IPS DF 4.7 (cell line): Measurements from ENCODE around the gene DGKQ.
"Not testable (repeated sequence)": the region's sequence is repeated elsewhere in the genome, so short reads cannot be mapped to it uniquely, and the experiment has no call there.

Experiments used
- DNase-seq: peaks from one replicate; pipeline ENCODE4 v3.0.0-alpha.2; 2013; ENCODE audit warnings: low spot score; ENCODE audit errors: extremely low read depth

The DGKQ gene

DNA sequence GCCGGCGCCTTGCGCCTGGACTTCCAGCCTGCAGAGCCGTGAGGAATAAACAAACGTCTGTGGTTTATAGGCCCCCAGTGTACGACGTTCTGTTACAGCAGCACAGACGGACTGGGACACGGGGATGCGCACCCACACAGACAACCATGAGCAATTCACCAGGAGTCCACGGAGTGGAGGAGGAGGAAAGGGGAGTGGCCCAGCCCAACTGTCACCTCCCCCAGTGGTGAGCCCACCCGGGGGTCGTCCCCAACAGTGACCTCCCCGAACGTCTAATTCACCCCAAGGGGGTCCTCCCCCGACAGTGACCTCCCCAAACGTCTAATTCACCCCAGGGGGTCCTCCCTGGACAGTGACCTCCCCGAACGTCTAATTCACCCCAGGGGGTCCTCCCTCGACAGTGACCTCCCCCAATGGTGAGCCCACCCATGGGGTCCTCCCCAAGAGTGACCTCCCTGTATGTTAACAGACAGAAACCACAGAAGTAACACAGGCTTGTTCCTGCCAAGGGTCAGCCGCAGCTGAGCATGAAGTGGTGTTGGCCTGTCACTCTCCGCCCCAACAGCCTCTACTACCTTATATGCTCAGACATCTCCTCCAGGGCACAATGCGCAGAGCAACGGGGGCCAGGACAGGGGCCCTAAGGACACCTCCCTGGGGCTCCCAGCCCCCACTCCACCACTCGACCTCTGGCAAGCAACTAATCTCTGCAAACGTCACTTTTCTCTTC lies 47.4 kb downstream of the DGKQ start:
- DNase-seq = no peak

DNA sequence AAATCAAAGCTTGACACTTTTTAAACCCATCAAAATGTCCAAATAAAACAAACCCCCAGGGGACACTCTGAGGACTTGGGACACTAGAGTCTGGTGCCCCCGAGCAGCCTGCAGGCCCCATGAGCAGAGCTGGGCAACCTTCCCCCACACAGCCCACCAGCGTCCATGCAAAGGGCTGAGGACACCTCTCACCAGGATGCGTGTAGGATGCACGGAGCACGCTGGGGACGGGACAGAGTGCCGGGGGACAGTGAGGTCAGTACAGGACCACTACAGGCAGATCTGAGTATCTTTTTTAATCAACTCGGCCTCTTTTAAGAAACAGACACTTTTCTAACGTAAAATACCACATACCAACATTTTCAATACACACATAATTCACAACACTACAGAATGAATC lies 48.2 kb downstream of the DGKQ start:
- no peak for DNase-seq

DNA sequence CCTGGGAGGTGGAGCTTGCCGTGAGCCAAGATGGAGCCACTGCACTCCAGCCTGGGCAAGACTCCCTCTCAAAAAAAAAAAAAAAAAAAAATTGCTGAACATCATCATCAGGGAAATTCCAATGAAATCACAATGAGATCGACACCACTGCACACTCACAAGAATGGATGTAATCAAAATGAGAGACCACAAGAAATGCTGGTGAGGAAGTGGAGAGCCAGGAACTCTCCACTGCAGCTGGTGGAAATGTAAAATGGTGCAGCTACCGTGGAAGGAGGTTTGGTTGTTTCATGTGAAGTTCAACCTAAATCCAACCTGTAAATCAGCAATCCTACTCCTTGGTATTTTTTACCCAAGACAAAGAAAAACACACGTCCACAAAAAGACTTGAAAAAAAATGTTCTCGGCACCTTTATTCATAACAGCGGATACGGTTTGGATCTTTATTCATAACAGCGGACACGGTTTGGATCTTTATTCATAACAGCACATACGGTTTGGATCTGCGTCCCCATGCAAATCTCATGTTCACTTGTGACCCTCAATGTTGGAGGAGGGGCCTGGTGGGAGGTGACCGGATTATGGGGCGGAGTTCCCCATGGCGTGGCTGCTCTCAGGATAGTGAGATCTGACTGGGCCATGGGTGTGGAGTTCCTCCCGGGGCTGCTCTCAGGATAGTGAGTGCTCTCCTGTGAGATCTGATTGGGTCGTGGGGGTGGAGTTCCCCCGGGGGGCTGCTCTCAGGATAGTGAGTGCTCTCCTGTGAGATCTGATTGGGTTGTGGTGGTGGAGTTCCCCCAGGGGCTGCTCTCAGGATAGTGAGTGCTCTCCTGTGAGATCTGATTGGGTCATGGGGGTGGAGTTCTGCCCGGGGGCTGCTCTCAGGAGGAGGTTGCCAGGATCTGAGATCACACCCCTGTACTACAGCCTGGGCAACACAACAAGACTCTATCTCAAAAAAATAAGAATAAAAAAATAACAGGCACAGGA lies 49.0 kb downstream of the DGKQ start:
- no peak for DNase-seq

DNA sequence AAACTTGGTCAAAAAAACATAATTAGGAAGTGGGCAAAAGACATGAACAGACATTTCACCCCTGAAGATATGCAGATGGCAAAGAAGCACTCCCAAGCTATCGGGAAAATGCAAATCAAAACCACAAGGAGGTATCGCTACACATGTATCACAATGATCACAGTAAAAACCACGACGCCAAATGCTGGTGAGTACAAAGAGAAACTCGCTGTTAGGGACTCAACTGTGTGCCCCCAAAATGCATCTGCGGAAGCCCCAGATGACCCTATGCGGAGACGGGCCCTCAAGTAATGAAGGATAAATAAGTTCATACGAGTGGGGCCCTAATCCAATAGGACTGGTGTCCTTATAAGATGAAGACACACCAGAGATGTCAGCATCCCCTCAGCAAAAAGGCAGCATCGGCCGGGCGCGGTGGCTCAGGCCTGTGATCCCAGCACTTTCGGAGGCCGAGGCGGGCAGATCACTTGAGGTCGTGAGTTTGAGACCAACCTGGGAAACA lies 51.5 kb downstream of the DGKQ start:
- no peak for DNase-seq

DNA sequence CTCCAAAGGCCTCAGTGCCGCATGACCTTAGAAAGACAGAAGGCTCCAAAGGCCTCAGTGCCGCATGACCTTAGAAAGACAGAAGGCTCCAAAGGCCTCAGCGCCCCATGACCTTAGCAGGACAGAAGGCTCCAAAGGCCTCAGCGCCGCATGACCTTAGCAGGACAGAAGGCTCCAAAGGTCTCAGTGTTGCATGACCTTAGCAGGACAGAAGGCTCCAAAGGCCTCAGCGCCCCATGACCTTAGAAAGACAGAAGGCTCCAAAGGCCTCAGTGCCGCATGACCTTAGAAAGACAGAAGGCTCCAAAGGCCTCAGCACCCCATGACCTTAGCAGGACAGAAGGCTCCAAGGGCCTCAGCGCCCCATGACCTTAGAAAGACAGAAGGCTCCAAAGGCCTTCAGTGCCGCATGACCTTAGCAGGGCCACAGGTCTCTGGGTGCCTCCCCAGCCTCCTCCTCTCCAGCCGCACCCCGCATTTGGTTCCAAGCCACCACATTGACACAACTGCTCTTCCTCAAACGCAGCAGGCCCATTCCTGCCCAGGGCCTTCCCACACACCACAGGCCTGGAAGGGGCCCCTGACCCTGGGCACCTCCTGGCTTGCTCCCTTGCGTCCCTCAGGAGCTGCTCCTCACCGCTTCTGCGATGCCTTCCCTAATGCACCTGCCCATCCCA lies 54.2 kb downstream of the DGKQ start:
- not testable (repeated sequence) for DNase-seq

DNA sequence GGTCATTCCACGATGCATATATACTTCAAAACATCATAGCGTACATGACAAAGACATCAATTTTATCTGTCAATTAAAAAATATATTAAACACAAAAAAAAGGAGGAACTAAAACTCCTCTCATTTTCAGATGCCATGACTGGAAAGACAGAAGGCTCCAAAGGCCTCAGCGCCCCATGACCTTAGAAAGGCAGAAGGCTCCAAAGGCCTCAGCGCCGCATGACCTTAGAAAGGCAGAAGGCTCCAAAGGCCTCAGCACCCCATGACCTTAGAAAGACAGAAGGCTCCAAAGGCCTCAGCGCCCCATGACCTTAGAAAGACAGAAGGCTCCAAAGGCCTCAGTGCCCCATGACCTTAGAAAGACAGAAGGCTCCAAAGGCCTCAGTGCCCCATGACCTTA lies 54.8 kb downstream of the DGKQ start:
- DNase-seq = not testable (repeated sequence)

DNA sequence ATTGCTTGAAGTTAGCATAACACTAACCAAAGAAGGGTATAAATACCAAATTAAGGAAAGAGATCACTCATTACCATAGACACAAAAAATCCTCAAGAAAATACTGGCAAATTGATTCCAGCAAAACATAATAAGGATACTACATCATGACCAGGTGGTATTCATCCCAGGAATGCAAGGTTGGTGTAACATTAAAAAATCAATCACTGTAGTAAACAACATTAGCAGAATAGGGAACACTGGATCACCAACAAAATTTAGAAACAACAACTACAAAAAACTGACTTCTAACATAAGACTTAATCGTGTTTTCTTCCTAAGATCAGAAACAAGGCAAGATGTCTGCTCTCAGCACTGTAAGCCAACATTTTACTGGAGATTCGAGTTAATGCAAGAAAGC lies 55.4 kb downstream of the DGKQ start:
- no peak for DNase-seq

DNA sequence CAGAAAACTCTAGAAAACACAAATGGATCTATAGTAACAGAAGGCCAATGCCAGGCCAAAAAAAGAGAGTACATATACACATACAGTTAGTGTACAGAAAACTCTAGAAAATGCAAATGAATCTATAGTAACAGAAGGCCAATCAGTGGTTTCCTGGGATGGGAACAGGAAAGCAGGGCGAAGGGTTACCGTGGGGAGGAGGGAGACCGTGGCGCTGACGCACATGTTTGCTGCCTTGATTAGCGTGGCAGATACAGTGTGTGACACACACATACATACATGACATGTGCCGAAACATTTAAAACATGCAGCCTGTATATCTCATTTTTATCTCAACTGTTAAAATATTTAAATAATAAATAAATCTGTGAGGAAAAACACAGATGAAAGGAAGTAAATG lies 55.9 kb downstream of the DGKQ start:
- DNase-seq = no peak

DNA sequence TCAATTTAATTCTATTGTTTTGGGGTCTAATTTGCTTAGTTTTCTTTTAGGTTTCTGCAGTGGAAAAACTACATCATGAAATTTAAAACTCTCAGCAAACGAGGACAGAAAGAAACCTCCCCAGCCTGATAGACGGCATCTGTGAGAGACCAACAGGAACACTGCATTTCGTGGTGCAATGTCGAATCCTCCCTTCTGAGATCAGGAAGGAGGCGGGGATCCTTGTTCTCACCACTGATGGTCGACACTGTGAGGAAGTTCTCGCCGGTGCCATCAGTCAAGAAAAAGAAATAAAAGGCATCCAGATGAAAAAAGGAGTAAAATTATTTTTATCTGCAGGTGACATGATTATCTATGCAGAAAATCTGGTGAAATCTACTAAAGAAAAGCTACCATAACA lies 57.8 kb downstream of the DGKQ start:
- no peak for DNase-seq

DNA sequence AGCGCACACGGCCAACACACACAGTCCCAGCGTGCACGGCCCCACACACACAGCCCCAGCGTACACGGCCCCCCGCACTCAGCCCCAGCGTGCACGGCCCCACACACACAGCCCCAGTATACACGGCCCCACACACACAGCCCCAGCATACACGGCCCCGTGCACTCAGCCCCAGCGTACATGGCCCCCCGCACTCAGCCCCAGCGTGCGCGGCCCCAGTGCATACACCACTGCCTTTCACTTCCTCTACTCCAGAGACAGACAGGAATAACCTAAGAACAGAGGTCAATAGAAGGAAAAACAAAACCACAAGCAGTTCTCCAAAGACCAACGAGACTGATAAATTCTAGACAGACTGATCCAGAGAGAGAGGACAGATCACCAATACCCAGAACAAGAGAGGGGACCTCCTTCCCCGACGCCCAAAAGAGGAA lies 58.3 kb downstream of the DGKQ start:
- no peak for DNase-seq

DNA sequence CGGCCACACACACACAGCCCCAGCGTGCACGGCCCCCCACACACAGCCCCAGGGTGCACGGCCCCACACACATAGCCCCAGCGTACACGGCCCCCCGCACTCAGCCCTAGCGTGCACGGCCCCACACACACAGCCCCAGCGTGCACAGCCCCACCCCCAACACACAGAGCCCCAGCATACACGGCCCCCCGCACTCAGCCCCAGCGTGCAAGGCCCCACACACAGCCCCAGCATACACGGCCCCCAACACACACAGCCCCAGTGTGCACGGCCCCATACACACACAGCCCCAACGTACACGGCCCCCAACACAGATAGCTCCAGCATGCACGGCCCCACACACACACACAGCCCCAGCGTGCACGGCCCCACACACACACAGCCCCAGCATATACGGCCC lies 58.8 kb downstream of the DGKQ start:
- DNase-seq = no peak

DNA sequence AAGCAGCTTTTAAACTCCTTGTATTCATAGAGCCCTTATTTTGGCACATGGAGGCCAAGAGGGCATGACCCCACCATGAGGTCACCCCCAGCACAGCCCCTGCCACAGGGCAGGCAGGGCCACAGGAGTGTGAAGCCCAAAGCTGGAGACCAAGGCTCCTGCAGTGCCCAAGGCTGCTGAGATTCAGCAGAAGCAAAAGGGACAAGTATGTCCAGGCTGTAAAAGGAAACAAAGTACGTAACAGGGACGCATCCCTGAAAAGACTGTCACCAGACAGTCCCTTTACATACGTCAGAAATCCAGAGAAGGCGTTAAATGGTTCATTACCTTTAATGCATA lies 60.1 kb downstream of the DGKQ start:
- no peak for DNase-seq

DNA sequence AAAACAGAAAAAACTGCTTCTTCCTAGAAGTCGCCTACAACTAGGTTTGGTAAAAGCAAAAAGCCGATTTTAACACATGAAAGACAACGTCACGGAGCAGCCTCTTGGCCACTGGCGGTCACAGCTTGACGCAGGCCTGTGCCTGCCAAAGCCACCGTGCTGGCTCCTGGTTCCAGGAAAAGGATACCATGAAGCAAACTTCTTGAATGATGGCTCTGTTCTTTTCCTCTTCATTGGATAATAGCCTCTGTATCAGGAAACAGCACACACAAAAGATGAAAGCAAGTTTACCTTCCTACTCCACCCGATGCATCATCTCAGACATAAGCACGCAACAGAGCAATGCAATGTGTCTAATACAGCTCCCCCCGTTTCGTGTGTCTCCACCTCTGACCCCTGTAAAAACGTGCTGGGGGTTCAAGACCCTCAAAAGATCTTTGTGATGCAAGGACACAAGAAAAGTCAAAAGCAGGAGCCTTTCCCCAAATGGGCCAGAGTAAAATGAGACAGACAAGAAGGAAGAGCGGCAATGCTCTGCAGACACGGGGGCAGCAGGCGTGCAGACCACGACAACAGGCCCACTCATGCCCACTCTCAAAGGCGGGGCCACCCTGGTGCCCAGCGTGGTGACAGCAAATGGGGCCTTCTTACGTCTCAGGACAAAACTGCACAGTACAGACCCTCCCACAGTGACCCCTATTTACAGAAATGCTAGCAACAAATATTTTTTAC lies 60.7 kb downstream of the DGKQ start:
- DNase-seq = no peak

DNA sequence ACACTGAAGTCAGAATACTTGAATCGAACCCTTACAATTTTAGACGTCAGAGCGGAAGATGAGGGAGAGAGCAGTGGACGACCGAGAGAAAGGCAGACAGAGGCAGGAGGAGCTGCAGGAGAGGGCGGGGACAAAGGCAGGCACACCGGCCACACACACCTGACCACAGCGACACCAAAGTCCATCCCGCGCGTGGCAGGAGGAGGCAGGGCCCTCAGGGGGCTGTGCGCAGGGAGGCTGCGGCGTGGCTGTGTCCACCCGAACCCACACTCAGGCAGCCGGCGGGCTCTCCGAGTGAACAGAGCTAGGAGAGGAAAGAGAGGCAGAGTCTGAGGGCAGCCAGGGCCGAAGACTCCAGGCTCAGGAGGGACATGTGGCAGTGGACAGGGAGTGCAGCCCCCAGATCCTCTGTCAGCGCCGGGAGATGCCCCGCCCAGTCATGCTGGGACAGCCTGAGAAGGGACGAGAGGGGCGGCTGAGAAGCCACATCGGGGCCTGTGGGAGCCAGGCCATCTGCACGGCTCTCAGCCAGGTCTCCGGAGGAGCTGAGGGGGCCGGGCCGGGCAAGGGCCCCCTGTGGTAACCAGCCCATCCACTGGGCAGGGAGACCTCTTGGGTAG lies 61.4 kb downstream of the DGKQ start:
- DNase-seq = no peak

DNA sequence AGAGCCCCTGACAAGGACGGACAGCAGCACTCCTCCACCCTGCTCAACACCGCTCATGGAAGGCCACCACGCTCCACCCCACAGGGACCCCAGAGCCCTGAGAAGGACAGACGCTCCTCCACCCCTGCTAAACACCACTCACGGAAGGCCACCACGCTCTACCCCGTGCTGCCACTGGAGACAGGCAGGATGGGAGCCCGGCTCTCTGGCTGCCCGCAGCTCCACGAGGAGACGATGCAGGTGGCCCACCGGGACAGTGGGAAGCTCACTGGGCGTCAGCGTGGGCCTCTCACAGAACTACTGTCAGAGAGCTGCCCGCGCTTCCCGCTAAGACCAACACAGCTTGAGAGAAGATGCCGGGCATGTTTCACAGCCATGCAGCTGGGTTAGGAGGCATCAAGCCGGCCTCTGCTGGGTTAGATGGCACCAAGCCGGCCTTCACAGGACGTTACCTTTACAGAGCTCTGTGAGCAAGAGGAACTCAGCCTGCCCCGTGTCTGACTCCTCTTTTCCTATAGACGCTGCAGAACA lies 62.1 kb downstream of the DGKQ start:
- DNase-seq = no peak

DNA sequence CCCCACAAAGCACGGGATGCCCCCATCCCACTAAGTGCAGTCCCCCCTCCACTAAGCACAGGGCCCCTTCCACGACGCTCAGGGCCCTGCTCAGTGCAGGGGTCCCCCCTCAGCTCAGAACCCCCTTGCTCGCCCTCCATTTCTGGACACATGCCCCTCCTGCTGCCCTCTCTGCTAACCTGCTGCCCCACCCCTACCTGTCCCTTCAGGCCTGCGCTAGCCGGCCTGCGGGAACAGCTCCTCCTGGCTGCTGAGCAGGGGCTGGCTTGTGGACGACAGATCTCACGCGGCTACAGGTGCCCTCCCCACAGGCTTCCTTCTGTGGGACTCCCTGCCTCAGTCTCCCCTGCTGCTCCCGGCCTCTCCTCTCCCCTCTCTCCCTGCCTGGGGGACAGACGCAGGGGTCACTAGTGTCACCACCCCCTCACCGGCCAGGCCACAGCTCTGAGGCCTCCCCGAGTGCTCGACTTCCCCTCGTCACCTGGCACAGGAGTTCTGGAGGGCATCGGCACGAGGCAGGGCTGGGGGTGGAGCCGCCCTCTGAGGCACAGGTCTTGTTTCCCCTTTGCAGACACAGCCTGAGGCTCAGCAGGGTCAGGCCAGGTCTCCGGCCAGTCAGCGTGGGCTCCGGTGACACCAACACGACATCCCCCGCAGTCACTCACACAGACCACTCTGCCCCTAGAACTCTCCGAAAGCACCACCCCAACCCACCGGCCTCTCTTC lies 62.8 kb downstream of the DGKQ start:
- no peak for DNase-seq

DNA sequence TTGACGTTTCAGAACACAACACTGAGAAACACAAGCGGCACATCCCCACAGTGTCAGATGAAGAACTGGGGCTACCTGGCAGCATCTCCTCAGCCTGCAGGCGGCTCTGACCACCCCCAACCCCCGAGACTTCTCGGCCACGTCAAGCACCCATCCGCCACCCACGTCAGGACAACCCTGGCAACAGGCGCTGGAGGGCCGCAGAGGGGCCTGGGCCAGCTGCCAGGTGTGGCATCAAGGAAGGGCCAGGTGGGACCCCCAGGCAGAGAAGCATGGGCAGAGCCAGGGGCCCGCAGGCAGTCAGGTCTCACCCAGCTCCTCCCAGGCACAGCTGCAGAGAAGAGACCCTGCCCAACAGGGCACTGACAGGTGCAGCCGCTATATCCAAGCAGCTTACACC lies 63.5 kb downstream of the DGKQ start:
- DNase-seq = no peak

DNA sequence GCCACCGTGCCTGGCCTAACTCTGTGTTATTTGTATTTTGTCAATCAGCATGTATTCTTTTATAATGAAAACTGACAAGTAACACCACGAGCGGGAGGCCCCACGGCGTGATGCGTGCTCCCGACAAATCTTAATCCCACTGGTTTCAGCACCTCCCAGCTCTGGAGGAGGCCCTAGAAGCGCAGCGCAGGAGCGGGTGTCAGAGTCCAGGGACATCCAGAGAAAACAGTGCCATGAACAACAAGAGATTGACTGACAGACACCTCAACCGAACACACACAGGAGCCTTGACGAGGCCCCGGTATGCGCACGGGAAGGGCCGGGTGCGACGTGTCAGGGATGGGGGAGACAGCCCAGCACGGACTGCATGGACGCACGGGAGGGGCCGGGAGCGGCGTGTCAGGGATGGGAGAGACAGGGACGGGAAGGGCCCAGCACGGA lies 64.2 kb downstream of the DGKQ start:
- DNase-seq = no peak
